ENCODE data around the gene PTTG1IP2. TPM values are rescaled to one million over a fixed set of nuclear protein-coding genes. Genes with fewer than 3 reads are reported as not detected.

PTTG1IP2 gene
- total and polyA plus RNA-seq, 2 experiments from 2014 or later: not detected

GRCh38 chr7:90484706-90485105 is 15.3 kb downstream of the PTTG1IP2 start:
- no peaks in the 10 kb centered on the region for H3K79me2 ChIP-seq (replicated peaks; ENCODE audit: insufficient read depth)
- no peaks in the 10 kb centered on the region for H3K9me2 ChIP-seq (ENCODE audit: insufficient read depth)
- no peaks in the 10 kb centered on the region for H3K36me3 Mint-ChIP-seq (ENCODE audit: low read depth)
- TF ChIP-seq NANOG (IDR thresholded peaks at IDR 0.05; ENCODE audit: borderline replicate concordance) (no peak), CTCF (conservative IDR thresholded peaks at IDR 0.05; ENCODE audit: low read depth in 2 of 2) (no peak), POLR2AphosphoS5 (IDR thresholded peaks at IDR 0.05; ENCODE audit: low read depth) (no peak), CREB1 (CRISPR knock-in tag; IDR thresholded peaks at IDR 0.05; ENCODE audit: low read depth) (no peak), STAT1 (IDR thresholded peaks at IDR 0.05; ENCODE audit: unreplicated experiment) (no peak), REST (IDR thresholded peaks at IDR 0.05; ENCODE audit: unreplicated experiment) (no peak), EZH2phosphoT487 (IDR thresholded peaks at IDR 0.05; ENCODE audit: unreplicated experiment) (no peak), ZNF462 (CRISPR knock-in tag; IDR thresholded peaks at IDR 0.05) (no peak), ZNF331 (CRISPR knock-in tag; IDR thresholded peaks at IDR 0.05; ENCODE audit: low read depth) (no peak), ZNF114 (CRISPR knock-in tag; IDR thresholded peaks at IDR 0.05) (no peak), ETS1 (IDR thresholded peaks at IDR 0.05) (no peak), EZH2 (IDR thresholded peaks at IDR 0.05; ENCODE audit: low read depth, unreplicated experiment) (no peak), JUNB (IDR thresholded peaks at IDR 0.05; ENCODE audit: unreplicated experiment) (no peak)
- no peak overlapping the region for H2AFZ ChIP-seq
- H3K27ac Mint-ChIP-seq: no peak overlapping the region
- no peaks in the 10 kb centered on the region for H3F3A ChIP-seq (replicated peaks; ENCODE audit: low read depth)
- no peak overlapping the region for H3K27ac ChIP-seq (ENCODE audit: low read depth)
- no peaks in the 10 kb centered on the region for H4K20me1 ChIP-seq (replicated peaks; ENCODE audit: insufficient read depth)
- H3K4me3 ChIP-seq: no peak overlapping the region
- H3K36me3 ChIP-seq (ENCODE audit: insufficient read depth): no peaks in the 10 kb centered on the region
- no peaks in the 10 kb centered on the region for H3K4me1 ChIP-seq (ENCODE audit: insufficient read depth)
- peaks cover 2% of the 10 kb centered on the region for H3K27me3 Mint-ChIP-seq (ENCODE audit: insufficient read depth, low read depth, poor library complexity)
- ATAC-seq: no peak
- no peak overlapping the region for H3K4me3 Mint-ChIP-seq
- no peaks in the 10 kb centered on the region for H3K9me3 Mint-ChIP-seq
- no peak for DNase-seq (ENCODE audit: low spot score)
- H3K4me2 ChIP-seq: no peak overlapping the region
- H3K4me1 Mint-ChIP-seq: peaks cover 4% of the 10 kb centered on the region
- no peaks in the 10 kb centered on the region for H3K27me3 ChIP-seq (ENCODE audit: insufficient read depth)

All from GM23338 (cell line).